Measurements from ENCODE around the gene MED28. TPM values are rescaled to one million over a fixed set of nuclear protein-coding genes. Genes with fewer than 3 reads are reported as not detected.

Gene MED28
- total RNA-seq, 1 donor from 2014 or later = 18.1 TPM

DNA sequence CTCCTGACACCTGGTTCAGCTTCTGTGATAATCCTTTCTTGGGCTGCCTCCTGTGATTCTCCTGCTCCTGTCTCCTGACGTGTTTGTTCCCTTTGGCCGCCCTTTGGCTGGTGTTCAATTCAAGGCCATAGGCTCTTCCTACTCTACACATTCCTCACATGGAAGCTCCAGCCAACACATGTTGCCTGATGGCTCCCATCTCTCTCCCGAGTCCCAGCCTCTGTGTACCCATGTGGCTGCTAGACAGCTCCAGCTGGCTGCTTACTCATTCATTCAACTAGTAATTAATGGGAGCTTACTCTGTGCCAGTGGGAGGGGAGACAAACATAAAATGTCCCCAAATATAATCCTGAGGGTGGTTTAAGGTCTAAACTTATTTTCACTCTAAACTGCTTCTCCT, 9.2 kb upstream of the MED28 start:
- DNase-seq (no peak), ATAC-seq (ENCODE audit: poor library complexity) (no peak)
- intact Hi-C loops (cut with DNase I) = no loop called here

DNA sequence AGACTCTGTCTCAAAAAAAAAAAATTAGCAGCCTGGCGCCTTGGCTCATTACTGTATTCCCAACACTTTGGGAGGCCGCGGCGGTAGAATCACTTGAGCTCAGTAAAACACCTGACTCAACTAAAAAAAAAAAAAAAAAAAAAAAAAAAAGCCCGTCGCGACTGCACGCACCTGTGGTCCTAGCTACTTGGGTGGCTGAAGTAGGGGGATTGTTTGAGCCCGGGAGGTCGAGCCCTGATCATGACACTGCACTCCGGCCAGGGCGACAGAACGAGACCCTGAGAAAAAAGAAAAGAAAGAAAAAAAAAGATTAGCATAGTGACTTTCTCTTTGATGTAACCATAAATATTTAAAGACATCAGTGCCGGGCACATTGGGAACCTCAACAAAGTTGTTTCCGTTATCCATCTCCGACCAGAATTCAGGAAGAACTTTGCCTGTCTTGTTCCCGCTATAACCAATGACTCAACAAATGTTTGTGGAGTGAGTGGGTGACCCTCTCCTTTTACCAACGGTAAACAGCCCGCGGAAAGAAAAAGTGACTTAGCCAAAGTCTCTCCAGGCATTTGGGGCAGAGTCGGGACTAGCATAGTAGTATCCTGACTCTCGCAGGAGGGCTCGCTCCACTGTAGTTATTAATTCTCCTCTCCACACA, 553 bp upstream of the MED28 start:
- DNase-seq = no peak
- ATAC-seq (ENCODE audit: poor library complexity) = peak; percentile 80
- intact Hi-C loops (cut with DNase I) = no loop called here

DNA sequence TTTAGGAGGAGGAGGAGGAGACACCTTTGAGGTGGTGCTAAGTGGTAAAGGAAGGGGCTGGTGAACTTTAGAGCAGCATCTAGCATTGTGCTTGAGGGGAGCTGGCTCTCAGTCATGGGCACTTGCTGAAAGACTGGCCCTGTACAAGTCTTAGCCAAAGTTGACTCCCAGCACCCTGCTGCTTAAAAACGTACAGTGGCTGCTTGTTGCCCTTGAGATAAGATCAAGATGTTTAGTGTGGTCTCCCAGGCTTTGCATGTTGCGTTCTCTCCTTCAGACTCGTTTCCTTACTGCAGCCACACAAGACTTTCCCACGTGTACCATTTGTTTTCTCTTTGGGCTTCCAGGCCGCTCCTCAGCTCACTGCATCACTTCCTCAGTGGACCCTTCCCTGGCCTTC, 1.8 kb downstream of the MED28 start:
- DNase-seq (no peak), ATAC-seq (ENCODE audit: poor library complexity) (no peak)
- intact Hi-C loops (cut with DNase I) = no loop called here

DNA sequence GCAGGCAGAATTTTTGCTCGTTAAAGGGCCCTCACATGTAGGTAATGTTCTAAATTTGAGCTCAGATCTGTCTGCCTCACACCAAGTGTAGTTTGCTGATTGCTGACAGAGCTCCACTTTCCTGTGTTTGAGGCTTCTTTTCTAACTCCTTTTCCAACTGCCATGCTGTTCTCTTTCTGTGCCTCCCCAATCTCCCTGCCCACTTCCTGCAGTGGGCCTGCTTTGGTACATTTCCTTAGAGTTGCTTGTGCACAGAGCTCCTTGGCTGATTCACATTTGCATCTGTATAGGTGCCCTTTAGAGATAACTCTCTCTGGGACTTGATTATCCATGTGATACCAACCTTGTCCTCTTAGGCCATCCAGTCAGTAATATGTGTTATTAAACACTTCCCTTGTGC, 4.5 kb downstream of the MED28 start:
- intact Hi-C loops (cut with DNase I) = no loop called here
- no peak for DNase-seq
- no peak for ATAC-seq (ENCODE audit: poor library complexity)

DNA sequence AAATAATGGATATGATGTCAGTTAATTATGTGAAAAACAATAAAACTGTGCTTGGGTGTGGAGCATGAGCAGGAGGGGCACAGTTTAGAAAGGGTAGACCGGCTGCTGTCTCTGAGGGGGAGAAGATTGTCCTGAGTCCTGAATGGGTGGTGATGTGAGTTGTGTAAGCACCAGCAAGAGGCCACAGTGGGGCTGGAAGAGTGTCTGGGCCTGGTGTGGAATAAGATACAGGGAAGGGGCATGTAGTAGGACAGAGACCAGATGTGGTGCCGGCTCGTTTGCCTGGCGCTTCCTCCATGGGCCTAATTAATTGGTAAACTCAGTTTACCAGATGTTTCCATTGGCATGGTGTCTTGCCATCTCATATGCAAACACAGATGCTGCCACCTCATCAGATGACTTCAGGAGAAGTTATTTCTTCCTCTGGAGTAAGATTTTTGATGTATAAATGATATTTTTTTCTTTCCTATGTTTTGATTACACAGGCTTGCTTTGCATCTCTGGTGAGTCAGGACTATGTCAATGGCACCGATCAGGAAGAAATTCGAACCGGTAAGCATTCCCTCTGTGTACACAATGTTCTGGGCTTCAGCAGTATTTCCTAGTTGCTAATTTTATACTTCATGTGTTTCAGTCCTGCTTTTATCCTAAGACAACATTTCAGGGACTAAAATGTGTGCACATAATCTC, 5.1 kb downstream of the MED28 start:
- peak; percentile 60 for ATAC-seq (ENCODE audit: poor library complexity)
- no peak for DNase-seq
- intact Hi-C loops (cut with DNase I) = no loop called here

DNA sequence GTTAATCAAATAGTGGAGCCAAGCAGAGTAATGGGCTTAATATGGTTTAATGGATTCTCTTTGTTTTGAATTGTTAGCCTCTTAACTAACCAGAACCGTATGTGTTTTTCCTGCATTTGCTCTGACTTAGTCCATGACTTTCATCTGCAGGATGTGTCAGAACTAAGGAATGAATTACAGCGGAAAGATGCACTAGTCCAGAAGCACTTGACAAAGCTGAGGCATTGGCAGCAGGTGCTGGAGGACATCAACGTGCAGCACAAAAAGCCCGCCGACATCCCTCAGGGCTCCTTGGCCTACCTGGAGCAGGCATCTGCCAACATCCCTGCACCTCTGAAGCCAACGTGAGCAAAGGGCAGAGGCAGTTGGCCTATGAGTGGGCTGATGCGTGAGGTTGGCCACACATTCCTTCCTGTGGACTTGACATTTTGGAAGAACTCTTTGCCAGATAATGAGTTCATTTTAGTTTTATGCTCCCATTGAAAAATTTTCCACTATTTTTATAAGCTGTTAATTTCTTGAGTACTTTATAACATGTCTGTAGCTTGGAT, 9.1 kb downstream of the MED28 start:
- ATAC-seq (ENCODE audit: poor library complexity) (no peak), DNase-seq (no peak)
- intact Hi-C loops (cut with DNase I) = no loop called here

DNA sequence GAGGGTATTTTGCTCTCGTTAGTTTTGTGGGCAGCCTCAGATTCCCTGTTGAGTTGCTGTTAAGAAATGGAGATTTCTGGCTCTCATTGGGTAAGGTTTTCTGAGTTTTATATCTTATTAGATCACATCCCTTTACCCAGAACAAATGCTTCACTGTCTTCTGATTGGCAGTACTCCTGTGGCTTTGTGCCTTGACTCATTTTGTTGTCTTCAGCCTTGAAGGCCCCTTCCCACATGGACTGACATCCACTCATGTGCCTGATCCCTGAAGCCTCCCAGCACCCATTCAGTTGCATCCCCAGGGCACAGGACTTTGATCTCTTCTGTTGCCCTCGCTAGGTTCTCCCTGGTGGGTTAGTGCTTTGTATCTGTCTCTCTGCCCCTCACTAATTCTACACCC, 10.4 kb downstream of the MED28 start:
- no peak for DNase-seq
- intact Hi-C loops (cut with DNase I) = no loop called here
- no peak for ATAC-seq (ENCODE audit: poor library complexity)

DNA sequence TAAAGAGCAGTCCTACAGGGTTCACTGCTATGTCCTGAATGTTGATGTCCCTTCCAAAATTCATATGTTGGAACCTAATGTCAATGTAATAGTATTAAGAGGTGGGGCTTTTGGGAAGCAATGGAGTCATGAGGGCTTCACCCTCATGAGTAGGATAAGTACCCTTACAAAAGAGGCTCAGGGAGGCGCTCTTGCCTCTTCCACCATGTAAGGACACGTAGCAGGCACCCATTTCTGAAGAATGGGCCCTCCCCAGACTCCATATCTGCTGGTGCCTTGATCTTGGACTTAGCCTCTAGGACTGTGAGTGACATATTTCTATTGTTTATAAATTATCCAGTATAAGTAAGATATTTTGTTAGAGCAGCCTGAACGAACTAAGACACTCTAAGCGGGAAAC, 15.8 kb downstream of the MED28 start:
- DNase-seq = no peak
- no peak for ATAC-seq (ENCODE audit: poor library complexity)
- intact Hi-C loops (cut with DNase I) = no loop called here

DNA sequence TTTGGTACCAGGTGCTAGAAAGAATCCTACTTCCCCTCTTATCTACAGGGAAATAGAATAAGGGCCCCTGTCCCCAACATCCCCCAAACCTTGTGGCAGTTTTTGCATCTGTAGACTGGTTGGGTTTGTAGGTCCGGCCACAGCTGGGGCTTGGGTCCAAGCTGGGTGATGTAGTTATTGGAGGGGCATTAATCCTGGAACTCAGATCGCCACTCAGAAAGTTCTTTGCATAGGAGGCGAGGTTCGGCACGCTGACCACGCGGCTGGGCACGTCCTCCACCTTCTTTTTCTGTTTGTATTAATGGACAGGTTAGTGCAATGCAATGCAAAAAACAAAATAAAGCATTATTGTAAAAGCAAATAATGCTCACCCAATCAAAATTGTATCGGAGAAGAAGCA, 19.2 kb downstream of the MED28 start:
- intact Hi-C loops (cut with DNase I) = no loop called here
- no peak for ATAC-seq (ENCODE audit: poor library complexity)
- DNase-seq = no peak

DNA sequence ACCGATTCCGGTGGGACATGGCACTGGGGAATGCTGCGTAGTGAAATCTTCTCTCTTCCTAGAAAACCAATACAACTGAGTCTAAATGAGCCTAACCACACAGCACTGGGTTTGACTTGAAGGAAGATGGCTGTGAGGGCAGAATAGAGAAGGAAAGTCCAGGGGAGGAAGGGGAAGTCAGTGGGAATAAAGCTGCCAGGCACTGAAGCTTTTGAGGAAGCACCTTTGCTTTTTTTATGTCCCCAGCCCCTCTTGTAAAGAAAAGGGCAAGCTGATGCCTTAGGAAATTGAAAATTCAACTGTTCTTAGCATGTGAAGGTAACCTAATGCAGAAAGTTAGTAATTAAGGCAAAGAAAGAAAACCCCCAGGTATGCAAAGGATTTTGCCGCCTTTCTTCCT, 20.6 kb downstream of the MED28 start:
- DNase-seq = no peak
- intact Hi-C loops (cut with DNase I) = loop anchor here (5.0 kb wide), 1 partner anchor 88 kb away; no protein-coding TSS in a partner anchor

DNA sequence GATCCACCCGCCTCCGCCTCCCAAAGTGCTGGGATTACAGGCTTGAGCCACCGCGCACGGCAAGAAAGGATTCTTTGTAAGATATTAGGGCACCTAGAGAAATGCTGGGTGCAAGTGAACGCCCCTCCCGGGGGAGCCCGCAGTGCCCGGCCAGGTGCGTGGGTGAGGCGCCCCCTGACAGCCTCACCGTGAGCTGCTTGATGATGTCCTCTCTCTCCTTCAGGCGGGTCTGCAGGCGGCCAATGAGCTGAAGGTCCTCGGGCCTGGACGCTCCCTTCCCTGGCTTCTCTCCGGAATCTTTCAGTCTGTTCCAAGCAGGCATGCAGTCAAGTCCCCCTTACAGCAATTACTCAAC, 21.9 kb downstream of the MED28 start:
- intact Hi-C loops (cut with DNase I) = loop anchor here (5.0 kb wide), 1 partner anchor 89 kb away; no protein-coding TSS in a partner anchor
- ATAC-seq (ENCODE audit: poor library complexity) = peak; percentile 13
- DNase-seq = no peak

More for the DNA sequence above, 20.6 kb downstream of the MED28 start:
- ATAC-seq (ENCODE audit: poor library complexity) = no peak

DNA sequence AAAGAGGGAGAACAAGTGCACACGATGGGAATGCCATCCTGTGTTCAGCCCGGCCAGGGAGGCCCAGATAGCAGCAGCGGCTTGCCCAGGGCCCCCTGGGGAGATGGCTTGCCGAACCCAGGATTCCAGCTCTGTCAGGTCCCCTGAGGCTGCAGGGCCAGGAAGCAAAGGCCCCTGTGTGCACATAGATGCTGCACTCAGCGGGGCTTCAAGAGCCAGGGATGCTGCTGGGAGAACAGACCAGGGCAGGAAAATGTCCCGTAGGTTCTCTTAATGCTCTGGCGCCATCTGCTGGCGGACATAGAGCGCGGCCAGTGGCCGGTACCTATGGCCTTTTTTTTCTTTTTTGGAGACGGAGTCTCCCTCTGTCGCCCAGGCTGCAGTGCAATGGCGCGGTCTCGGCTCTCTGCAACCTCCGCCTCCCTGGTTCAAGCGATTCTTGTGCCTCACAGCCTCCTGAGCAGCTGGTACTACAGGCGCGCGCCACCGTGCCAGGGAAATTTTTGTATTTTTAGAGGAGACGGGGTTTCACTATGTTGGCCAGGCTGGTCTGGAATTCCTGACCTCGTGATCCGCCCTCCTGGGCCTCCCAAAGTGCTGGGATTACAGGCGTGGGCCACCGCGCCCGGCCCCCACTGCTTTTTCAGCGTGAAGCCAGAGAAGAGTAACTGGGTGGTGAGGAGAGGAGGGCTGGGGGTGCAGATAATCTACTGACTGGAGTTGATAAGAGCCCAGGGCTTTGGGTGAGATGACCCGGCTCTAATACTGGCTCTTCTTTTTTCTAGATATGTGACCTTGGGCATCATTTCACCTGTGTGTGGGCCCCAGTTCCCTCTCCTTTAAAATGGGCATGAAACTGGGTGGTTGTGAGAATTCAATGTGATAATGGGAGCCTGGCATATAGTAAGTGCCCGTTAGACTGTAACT, 22.5 kb downstream of the MED28 start:
- DNase-seq (peak; percentile 87), ATAC-seq (ENCODE audit: poor library complexity) (peak; percentile 92)
- intact Hi-C loops (cut with DNase I) = loop anchor here (5.0 kb wide), 1 partner anchor 90 kb away; no protein-coding TSS in a partner anchor

DNA sequence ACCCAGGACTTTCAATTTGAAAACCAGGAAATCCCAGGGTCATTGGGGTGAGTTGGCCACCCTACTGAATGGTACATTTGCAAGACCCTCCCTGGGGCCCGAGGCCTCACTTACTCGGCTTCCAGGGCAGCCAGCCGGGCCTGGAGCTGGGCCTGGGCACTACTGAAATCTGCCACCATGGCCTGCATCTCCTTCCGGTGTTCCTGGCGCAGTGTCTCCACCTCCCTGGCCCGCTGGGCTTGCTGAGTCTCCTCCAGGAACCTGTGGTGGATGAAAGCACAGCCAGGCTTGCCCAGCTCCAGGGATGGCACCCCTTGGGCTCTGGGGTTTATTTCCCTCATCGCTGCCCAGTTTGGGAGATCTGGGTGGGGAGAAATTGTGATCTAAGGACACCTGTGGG, 24.7 kb downstream of the MED28 start:
- intact Hi-C loops (cut with DNase I) = loop anchor here (5.0 kb wide), 1 partner anchor 92 kb away; no protein-coding TSS in a partner anchor
- ATAC-seq (ENCODE audit: poor library complexity) (no peak), DNase-seq (no peak)

DNA sequence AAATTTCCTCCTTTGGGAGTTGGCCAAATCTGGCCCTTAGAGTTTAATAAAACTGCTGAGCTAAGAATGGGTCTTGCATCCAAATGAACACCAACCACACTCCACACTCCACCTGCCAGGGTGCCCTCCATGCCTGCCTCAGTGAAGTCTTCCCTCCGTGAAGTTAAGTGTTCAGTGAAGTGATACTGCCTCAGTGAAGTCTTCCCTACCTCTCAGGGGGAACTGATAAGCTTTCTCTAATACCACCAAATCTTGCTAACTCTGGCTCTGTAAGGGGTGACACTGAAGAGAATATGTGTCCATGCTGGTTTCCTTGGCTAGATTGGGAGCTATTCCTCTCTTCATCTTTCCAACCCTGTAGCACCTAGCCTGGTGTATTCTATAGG, 27.9 kb downstream of the MED28 start:
- intact Hi-C loops (cut with DNase I) = no loop called here
- no peak for ATAC-seq (ENCODE audit: poor library complexity)
- DNase-seq = no peak

DNA sequence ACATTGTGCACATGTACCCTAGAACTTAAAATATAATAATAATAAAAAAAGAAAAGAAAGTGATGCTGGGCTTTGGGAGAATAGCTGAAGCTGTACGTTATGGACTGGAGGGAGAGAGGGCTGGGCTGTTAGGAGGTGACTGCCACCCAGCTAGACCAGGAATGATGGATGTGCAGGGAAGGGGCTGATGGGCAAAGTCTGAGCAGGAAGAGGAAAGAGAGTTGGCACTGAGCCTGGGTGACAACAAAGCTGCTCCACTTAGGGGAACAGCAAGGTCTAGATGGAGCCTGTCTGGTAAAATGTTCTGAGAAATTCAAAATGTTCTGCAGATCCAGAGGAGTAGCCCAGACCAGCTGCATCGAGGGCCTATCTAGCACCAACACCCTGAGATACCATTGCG, 32.3 kb downstream of the MED28 start:
- DNase-seq = no peak
- intact Hi-C loops (cut with DNase I) = no loop called here
- ATAC-seq (ENCODE audit: poor library complexity) = no peak

DNA sequence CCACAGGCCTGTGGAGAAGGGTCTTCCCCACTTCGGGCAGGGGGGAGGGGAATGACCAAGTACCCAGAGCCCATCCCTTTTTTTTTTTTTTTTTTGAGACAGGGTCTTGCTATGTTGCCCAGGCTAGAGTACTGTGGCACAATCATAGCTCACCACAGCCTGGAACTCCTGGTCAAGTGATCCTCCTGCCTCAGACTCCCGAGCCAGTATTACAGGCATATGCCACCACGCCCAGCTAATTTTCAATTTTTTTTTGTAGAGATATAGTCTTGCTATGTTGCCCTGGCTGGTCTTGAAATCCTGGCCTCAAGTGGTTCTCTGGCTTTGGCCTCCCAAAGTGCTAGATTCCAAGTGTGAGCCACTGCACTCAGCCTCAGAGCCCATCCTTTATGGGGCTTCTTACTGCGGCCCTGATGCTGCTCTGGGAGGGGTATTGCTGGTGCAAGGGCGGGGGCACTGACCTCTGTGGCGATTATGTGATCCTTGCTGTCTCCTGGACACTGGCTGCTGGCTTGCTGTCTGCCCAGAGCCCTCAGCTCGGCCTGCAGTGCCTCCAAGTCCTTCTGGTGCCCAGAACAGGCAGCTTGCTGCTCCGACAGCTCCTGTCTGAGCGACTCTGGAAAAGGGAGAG, 32.9 kb downstream of the MED28 start:
- intact Hi-C loops (cut with DNase I) = no loop called here
- DNase-seq (no peak), ATAC-seq (ENCODE audit: poor library complexity) (no peak)

DNA sequence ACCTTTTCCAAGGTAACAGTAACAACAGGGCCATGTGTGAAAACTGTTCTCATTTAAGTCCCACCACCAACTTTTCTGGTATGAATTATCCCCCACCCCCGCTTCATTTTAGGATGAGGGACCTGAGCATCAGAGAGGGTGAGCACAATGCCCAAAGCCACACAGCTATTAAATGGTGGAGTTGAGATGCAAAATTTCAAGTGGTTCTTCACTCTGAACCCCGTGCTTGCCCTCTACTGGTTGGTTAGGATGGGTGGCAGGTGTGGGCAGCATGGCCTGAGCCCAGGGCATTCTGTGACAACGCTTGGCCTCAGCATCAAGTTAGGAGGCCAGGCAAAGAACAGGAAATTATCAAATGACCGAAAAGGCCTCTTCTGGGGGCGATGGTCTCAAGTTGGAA, 33.5 kb downstream of the MED28 start:
- intact Hi-C loops (cut with DNase I) = no loop called here
- ATAC-seq (ENCODE audit: poor library complexity) (no peak), DNase-seq (no peak)

DNA sequence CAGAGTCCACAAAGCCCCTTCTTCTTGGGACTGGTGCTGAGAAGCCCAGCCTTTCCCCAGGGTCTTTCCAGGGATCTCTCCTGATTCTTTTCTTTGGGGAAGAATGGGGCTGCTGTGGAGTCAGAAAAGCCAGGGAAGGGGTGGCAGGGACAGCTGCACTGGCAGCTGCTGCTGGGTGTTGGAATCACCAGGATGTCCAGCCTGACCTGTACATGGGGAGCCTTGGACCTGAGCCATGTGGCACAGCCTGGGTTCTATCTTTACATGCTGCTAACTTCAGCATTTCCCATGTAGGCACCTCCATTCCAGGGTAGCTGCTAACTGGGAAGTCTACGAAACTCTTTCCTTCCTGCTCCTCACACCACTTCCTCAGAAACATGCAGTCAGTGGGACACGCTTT, 36.0 kb downstream of the MED28 start:
- DNase-seq = no peak
- no peak for ATAC-seq (ENCODE audit: poor library complexity)
- intact Hi-C loops (cut with DNase I) = no loop called here

DNA sequence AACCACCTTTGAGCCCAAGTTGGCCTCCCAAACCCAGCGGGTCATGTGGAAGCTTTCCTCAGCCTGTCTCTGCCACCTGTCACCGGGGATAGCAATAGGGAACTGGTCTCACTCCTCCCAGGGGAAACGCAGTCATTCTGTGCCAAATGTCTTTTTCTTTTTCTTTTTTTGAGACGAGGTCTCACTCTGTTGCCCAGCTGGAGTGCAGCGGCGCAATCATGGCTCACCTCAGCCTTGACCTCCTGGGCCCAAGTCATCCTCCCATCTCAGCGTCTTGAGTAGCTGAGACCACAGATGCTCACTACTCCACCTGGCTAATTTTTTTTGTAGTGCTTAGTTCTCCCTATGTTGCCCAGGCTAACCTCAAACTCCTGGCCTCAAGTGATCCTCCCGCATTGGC, 40.3 kb downstream of the MED28 start:
- no peak for DNase-seq
- no peak for ATAC-seq (ENCODE audit: poor library complexity)

More for the DNA sequence above, 40.3 kb downstream of the MED28 start:
- intact Hi-C loops (cut with DNase I) = no loop called here
